ENCODE results near the gene GLS. TPM values are rescaled to one million over a fixed set of nuclear protein-coding genes. Genes with fewer than 3 reads are reported as not detected.
A peak's percentile ranks its signal among the peaks of the same experiment; 100 is the strongest.
"Not testable (repeated sequence)": the region's sequence is repeated elsewhere in the genome, so short reads cannot be mapped to it uniquely, and the experiment has no call there.

GLS gene
- polyA plus RNA-seq, 2 donors, result 8.5 to 9.4 TPM

DNA sequence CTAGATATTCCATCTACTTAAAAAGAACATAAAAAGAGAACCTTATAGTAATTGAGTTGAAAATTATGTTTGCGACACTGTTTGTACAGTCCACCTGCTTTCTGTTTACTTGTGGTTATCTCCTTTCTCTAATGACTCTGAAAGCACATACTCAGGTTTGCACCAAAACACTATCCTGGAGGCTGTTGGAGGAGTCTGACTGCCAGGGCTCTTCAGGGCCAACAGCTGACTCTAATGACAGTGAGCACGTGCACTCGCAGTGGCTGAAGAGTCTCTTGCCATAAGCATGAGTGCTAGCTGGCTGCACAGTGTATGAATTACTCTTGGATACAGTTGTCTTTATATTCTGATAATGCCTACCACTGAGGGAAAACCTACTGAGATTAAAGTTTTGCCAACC is 16.7 kb upstream of the GLS start:
- Histone ChIP-seq H3K27ac (ENCODE audit: low read depth in 2 of 2, low read length in 1 of 2) (no peak overlapping the region), H3K4me3 (ENCODE audit: low read depth in 1 of 2, low read length in 2 of 2) (no peak overlapping the region), H3K9me3 (ENCODE audit: control insufficient read depth in 2 of 2, insufficient read depth in 1 of 2, low read depth in 1 of 2, low read length in 1 of 2) (no peaks in the 10 kb centered on the region), H3K4me1 (ENCODE audit: control insufficient read depth in 2 of 2, insufficient read depth in 2 of 2, low read length in 1 of 2) (no peaks in the 10 kb centered on the region), H3K27me3 (ENCODE audit: control insufficient read depth in 1 of 2, insufficient read depth in 2 of 2, low read length in 2 of 2) (no peaks in the 10 kb centered on the region), H3K36me3 (ENCODE audit: control insufficient read depth in 2 of 2, insufficient read depth in 2 of 2, low read length in 1 of 2) (no peaks in the 10 kb centered on the region)
- WGBS, 2 donors, result 55 to 77% methylated on average over 3 of the region's 3 CpGs

DNA sequence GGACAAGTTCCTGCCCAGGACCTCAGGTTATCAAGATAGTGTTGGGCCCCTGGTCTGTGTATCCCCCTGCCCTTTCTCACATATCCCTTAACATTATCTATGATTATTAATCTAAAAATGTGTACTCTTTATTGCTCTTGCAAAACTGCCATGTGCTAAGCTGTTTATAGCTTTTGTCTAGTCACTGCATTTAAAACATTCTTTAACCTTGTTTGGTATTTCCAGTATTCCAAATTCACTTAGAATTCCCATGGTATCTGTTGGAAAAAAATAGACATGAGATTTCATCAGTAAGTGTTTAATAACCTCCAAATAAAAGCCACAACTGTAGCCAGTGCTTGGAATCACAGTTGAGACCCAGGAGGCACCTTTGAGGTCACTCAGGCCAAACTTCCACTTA is 16.2 kb upstream of the GLS start:
- Histone ChIP-seq H3K27ac (ENCODE audit: low read depth in 2 of 2, low read length in 1 of 2) (no peak overlapping the region), H3K4me1 (ENCODE audit: control insufficient read depth in 2 of 2, insufficient read depth in 2 of 2, low read length in 1 of 2) (no peaks in the 10 kb centered on the region), H3K9me3 (ENCODE audit: control insufficient read depth in 2 of 2, insufficient read depth in 1 of 2, low read depth in 1 of 2, low read length in 1 of 2) (no peaks in the 10 kb centered on the region), H3K4me3 (ENCODE audit: low read depth in 1 of 2, low read length in 2 of 2) (no peak overlapping the region), H3K36me3 (ENCODE audit: control insufficient read depth in 2 of 2, insufficient read depth in 2 of 2, low read length in 1 of 2) (no peaks in the 10 kb centered on the region), H3K27me3 (ENCODE audit: control insufficient read depth in 1 of 2, insufficient read depth in 2 of 2, low read length in 2 of 2) (no peaks in the 10 kb centered on the region)

DNA sequence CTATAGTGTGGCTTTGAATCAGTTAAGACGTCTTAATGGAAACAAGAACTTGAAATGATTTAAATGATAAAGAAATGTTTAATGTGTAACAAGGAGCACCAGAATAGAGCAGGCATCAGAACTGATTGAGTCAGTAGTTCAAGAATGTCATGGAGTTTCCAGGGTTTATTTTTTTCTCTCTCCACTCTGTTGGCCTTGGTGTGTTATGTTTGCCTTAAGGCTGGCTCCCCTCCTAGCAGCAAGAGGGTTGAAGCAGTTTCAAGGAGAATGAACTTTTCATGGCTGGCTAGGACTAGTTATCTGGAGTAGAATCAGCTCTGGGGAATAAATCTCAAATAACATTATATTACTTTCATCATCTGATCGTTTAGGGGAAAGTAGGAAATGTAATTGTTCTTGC is 13.4 kb upstream of the GLS start:
- Histone ChIP-seq H3K36me3 (ENCODE audit: control insufficient read depth in 2 of 2, insufficient read depth in 2 of 2, low read length in 1 of 2) (no peaks in the 10 kb centered on the region), H3K4me1 (ENCODE audit: control insufficient read depth in 2 of 2, insufficient read depth in 2 of 2, low read length in 1 of 2) (no peaks in the 10 kb centered on the region), H3K4me3 (ENCODE audit: low read depth in 1 of 2, low read length in 2 of 2) (no peak overlapping the region), H3K27me3 (ENCODE audit: control insufficient read depth in 1 of 2, insufficient read depth in 2 of 2, low read length in 2 of 2) (no peaks in the 10 kb centered on the region), H3K9me3 (ENCODE audit: control insufficient read depth in 2 of 2, insufficient read depth in 1 of 2, low read depth in 1 of 2, low read length in 1 of 2) (no peaks in the 10 kb centered on the region), H3K27ac (ENCODE audit: low read depth in 2 of 2, low read length in 1 of 2) (no peak overlapping the region)
- WGBS, 2 donors, result 63 to 70% methylated on average over 2 of the region's 2 CpGs

DNA sequence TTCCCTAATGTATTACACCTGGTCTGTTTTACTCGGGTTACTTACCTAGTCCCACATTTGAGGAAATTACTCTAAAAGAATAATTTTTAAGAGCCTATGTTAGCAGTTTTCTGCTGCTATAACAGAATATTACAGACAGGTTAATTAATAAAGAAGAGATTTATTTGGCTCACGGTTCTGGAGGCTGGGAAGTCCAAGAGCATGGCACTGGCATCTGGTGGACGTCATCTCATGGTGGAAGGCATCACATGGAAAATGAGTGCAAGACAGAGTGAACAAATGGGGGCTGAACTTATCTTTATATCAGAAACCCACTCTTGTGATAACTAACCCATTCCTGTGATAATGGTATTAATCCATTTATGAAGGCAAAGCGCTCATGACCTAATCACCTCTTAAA is 12.8 kb upstream of the GLS start:
- Histone ChIP-seq H3K27me3 (ENCODE audit: control insufficient read depth in 1 of 2, insufficient read depth in 2 of 2, low read length in 2 of 2) (no peaks in the 10 kb centered on the region), H3K4me1 (ENCODE audit: control insufficient read depth in 2 of 2, insufficient read depth in 2 of 2, low read length in 1 of 2) (no peaks in the 10 kb centered on the region), H3K9me3 (ENCODE audit: control insufficient read depth in 2 of 2, insufficient read depth in 1 of 2, low read depth in 1 of 2, low read length in 1 of 2) (no peaks in the 10 kb centered on the region), H3K4me3 (ENCODE audit: low read depth in 1 of 2, low read length in 2 of 2) (no peak overlapping the region), H3K36me3 (ENCODE audit: control insufficient read depth in 2 of 2, insufficient read depth in 2 of 2, low read length in 1 of 2) (no peaks in the 10 kb centered on the region), H3K27ac (ENCODE audit: low read depth in 2 of 2, low read length in 1 of 2) (no peak overlapping the region)
- WGBS, 2 donors, result 83 to 93% methylated on average over 4 of the region's 4 CpGs

DNA sequence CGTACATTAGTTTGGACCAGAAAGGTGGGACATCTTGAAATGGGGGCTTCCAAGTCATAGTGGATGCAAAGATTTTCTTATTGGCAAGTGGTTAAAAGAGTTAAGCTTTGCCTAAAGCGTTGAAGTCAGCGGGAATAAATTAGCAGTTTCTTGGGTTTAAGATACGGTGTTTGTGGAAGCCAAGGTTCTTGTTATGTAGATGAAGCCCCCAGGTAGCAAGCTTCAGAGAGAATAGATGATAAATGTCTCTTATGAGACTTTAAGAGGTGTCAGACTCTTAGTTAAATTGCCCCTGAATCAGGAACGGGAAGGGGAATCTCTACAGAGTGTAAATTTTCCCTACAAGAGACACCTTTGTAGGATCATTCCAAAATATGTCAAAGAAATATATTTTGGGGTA is 10.9 kb upstream of the GLS start:
- H3K9me3 ChIP-seq (ENCODE audit: control insufficient read depth in 2 of 2, insufficient read depth in 1 of 2, low read depth in 1 of 2, low read length in 1 of 2), result no peaks in the 10 kb centered on the region
- H3K36me3 ChIP-seq (ENCODE audit: control insufficient read depth in 2 of 2, insufficient read depth in 2 of 2, low read length in 1 of 2), result no peaks in the 10 kb centered on the region
- no peaks in the 10 kb centered on the region for H3K4me1 ChIP-seq (ENCODE audit: control insufficient read depth in 2 of 2, insufficient read depth in 2 of 2, low read length in 1 of 2)
- H3K27me3 ChIP-seq (ENCODE audit: control insufficient read depth in 1 of 2, insufficient read depth in 2 of 2, low read length in 2 of 2), result no peaks in the 10 kb centered on the region
- WGBS, 2 donors, result 90 to 95% methylated on average over 5 of the region's 5 CpGs
- no peak overlapping the region for H3K27ac ChIP-seq (ENCODE audit: low read depth in 2 of 2, low read length in 1 of 2)
- H3K4me3 ChIP-seq (ENCODE audit: low read depth in 1 of 2, low read length in 2 of 2), result no peak overlapping the region

DNA sequence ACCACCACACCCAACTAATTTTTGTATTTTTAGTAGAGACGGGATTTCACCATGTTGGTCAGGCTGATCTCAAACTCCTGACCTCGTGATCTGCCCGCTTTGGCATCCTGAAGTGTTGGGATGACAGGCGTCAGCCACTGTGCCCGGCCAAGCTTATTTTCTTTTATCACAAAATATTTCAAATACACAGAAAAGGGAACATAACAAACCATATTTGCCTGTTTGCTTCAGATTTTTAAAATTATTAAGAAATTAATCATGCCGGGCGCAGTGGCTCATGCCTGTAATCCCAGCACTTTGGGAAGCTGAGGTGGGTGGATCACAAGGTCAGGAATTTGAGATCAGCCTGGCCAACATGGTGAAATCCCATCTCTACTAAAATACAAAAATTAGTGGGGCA is 7.2 kb upstream of the GLS start:
- H3K36me3 ChIP-seq (ENCODE audit: control insufficient read depth in 2 of 2, insufficient read depth in 2 of 2, low read length in 1 of 2); H3K4me3 ChIP-seq (ENCODE audit: low read depth in 1 of 2, low read length in 2 of 2); H3K27me3 ChIP-seq (ENCODE audit: control insufficient read depth in 1 of 2, insufficient read depth in 2 of 2, low read length in 2 of 2); H3K27ac ChIP-seq (ENCODE audit: low read depth in 2 of 2, low read length in 1 of 2); H3K4me1 ChIP-seq (ENCODE audit: control insufficient read depth in 2 of 2, insufficient read depth in 2 of 2, low read length in 1 of 2); H3K9me3 ChIP-seq (ENCODE audit: control insufficient read depth in 2 of 2, insufficient read depth in 1 of 2, low read depth in 1 of 2, low read length in 1 of 2): not testable (repeated sequence)
- WGBS, 2 donors, result 96 to 97% methylated on average over 7 of the region's 7 CpGs

DNA sequence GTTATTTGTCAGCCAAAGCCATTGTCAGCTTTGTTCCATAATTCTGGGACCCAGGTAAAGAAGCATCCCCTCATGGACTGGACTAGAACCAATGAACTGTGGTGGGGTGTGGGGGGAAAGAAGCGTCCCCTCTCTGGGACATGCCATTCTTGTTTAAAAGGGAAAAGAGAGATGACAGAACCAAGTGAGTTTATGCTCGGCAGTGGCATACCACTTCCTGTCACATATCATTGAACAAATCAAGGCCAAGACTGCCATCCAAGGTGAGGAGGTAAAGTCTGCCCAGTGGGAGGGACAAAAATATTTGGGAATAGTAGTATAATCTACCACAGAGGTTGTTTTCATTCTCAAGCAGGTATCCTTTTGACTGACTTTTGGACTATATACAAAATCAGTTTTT is 4.7 kb upstream of the GLS start:
- Histone ChIP-seq H3K9me3 (ENCODE audit: control insufficient read depth in 2 of 2, insufficient read depth in 1 of 2, low read depth in 1 of 2, low read length in 1 of 2) (no peaks in the 10 kb centered on the region), H3K4me3 (ENCODE audit: low read depth in 1 of 2, low read length in 2 of 2) (no peak overlapping the region), H3K27me3 (ENCODE audit: control insufficient read depth in 1 of 2, insufficient read depth in 2 of 2, low read length in 2 of 2) (no peaks in the 10 kb centered on the region), H3K4me1 (ENCODE audit: control insufficient read depth in 2 of 2, insufficient read depth in 2 of 2, low read length in 1 of 2) (no peaks in the 10 kb centered on the region), H3K27ac (ENCODE audit: low read depth in 2 of 2, low read length in 1 of 2) (no peak overlapping the region), H3K36me3 (ENCODE audit: control insufficient read depth in 2 of 2, insufficient read depth in 2 of 2, low read length in 1 of 2) (no peaks in the 10 kb centered on the region)
- WGBS, 2 donors, result 65 to 80% methylated on average over 2 of the region's 2 CpGs

DNA sequence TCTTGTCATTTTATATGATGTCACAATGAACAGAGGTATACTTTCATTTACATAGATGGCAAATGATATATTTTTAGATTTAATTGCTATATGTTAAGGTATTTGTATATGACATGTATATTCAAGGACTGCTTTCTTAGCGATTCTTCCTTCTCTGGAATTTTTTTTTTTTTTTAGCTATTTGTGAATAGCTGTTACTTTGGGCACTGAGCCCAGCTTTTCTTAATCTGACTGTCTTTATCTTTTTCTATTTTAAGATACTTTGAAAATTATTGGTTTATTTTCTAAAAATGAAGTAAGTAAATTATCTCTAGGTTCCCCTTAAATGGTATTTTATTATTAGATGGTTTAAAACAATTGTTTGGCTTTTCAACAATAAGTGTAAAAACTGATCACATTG is 4.0 kb upstream of the GLS start:
- Histone ChIP-seq H3K4me1 (ENCODE audit: control insufficient read depth in 2 of 2, insufficient read depth in 2 of 2, low read length in 1 of 2) (no peaks in the 10 kb centered on the region), H3K27me3 (ENCODE audit: control insufficient read depth in 1 of 2, insufficient read depth in 2 of 2, low read length in 2 of 2) (no peaks in the 10 kb centered on the region), H3K9me3 (ENCODE audit: control insufficient read depth in 2 of 2, insufficient read depth in 1 of 2, low read depth in 1 of 2, low read length in 1 of 2) (no peaks in the 10 kb centered on the region), H3K27ac (ENCODE audit: low read depth in 2 of 2, low read length in 1 of 2) (no peak overlapping the region), H3K36me3 (ENCODE audit: control insufficient read depth in 2 of 2, insufficient read depth in 2 of 2, low read length in 1 of 2) (no peaks in the 10 kb centered on the region), H3K4me3 (ENCODE audit: low read depth in 1 of 2, low read length in 2 of 2) (no peak overlapping the region)
- 26 to 43% methylated on average over 1 of the region's 1 CpG for WGBS, 2 donors

DNA sequence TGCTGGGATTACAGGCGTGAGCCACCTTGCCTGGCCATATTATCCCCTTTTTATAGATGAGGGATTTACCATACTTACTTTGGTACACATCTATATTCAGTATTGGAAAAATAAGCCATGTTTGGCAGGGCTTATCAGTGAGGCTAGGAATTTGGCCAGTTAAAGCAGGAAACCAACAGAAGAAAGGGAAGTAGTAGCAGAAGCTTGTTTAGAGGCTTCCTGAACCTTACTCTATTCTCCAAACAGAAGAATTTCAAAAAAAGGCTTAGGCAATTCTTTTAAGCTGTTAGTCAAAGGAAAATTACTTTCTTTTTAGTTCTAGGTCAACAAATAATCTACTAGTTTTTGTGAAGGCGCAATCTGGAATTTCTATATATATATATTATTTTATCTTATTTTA is 3.2 kb upstream of the GLS start:
- Histone ChIP-seq H3K4me3 (ENCODE audit: low read depth in 1 of 2, low read length in 2 of 2) (no peak overlapping the region), H3K9me3 (ENCODE audit: control insufficient read depth in 2 of 2, insufficient read depth in 1 of 2, low read depth in 1 of 2, low read length in 1 of 2) (no peaks in the 10 kb centered on the region), H3K36me3 (ENCODE audit: control insufficient read depth in 2 of 2, insufficient read depth in 2 of 2, low read length in 1 of 2) (no peaks in the 10 kb centered on the region), H3K4me1 (ENCODE audit: control insufficient read depth in 2 of 2, insufficient read depth in 2 of 2, low read length in 1 of 2) (no peaks in the 10 kb centered on the region), H3K27ac (ENCODE audit: low read depth in 2 of 2, low read length in 1 of 2) (no peak overlapping the region), H3K27me3 (ENCODE audit: control insufficient read depth in 1 of 2, insufficient read depth in 2 of 2, low read length in 2 of 2) (no peaks in the 10 kb centered on the region)
- WGBS, 2 donors, result 86 to 94% methylated on average over 2 of the region's 2 CpGs

DNA sequence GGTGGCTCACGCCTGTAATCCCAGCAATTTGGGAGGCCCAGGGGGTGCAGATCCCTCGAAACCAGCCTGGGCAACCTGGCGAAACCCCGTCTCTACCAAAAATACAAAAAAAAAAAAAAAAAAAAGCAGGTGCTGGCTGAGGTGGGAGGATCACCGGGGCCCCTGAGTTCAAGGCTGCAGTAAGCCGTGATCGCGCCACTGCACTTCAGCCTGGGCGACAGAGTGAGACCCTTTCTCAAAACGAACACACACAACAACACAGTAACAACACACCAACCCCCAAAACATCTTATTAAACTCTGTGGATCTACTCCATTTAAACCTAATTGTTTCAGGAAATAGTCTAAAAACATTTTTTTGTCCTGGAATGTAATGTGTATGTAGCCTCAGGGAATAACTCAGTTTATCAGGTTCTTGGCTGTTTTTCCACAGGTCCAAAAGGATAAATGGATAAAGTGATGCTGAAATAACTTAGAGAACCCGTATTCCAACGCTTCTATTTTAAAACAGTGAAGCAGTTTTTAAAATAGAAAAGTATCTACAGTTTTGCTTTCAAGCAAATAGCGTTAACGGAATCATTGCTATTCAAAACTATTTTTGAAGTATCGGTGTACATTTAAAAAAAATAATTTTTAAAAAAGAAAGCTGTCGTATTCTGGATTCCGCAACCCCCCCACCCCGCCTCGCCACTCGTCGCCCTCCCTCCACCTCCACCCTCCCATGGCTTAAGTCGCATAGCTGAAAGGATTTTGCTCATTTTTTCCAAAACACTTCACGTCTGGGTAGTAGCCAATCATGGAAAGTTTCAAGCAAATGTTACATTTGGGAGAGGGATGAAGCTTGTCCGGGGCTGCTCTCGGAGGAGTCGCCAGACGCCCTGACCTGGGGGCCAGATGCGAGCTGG is 895 bp upstream of the GLS start:
- Histone ChIP-seq H3K36me3 (ENCODE audit: control insufficient read depth in 2 of 2, insufficient read depth in 2 of 2, low read length in 1 of 2) (no peaks in the 10 kb centered on the region), H3K4me3 (ENCODE audit: low read depth in 1 of 2, low read length in 2 of 2) (peak overlapping the region; percentile 72 to 76), H3K27ac (ENCODE audit: low read depth in 2 of 2, low read length in 1 of 2) (peak overlapping the region; percentile 96 to 99), H3K9me3 (ENCODE audit: control insufficient read depth in 2 of 2, insufficient read depth in 1 of 2, low read depth in 1 of 2, low read length in 1 of 2) (no peaks in the 10 kb centered on the region), H3K4me1 (ENCODE audit: control insufficient read depth in 2 of 2, insufficient read depth in 2 of 2, low read length in 1 of 2) (no peaks in the 10 kb centered on the region), H3K27me3 (ENCODE audit: control insufficient read depth in 1 of 2, insufficient read depth in 2 of 2, low read length in 2 of 2) (no peaks in the 10 kb centered on the region)
- WGBS, 2 donors, result 25 to 32% methylated on average over 28 of the region's 28 CpGs
